Aorta (tissue), 5 donors: Measurements from ENCODE around the gene SMIM12. TPM values are rescaled to one million over a fixed set of nuclear protein-coding genes. Genes with fewer than 3 reads are reported as not detected.

Experiments used
- ATAC-seq: fragments of 200-7000 bp; cut with Tn5 transposase; one replicate; pipeline ENCODE4 v1.9.1; 2022; ENCODE audit warnings: moderate library complexity; ENCODE audit not compliant: low FRiP score
- DNase-seq, 2 donors: peaks; one replicate each; pipeline ENCODE4 v3.0.0-alpha.2; 2020
- H3K27ac ChIP-seq, 2 donors: one replicate each; pipeline ENCODE4 v1.5.1; 2013; ENCODE audit warnings: low read length in 2 of 2, mild to moderate bottlenecking in 2 of 2, moderate library complexity in 2 of 2, control low read depth in 1 of 2, inconsistent platforms in 1 of 2, low read depth in 1 of 2
- H3K27me3 ChIP-seq, 2 donors: one replicate each; pipeline ENCODE4 v1.6.1; 2013; ENCODE audit warnings: control low read depth in 1 of 2, low read length in 1 of 2, mild to moderate bottlenecking in 1 of 2, moderate library complexity in 1 of 2; ENCODE audit not compliant: insufficient read depth in 2 of 2, control insufficient read depth in 1 of 2
- H3K36me3 ChIP-seq, 2 donors: one replicate each; pipeline ENCODE4 v1.6.1; 2013; ENCODE audit warnings: control low read depth in 1 of 2, low read length in 1 of 2, mild to moderate bottlenecking in 1 of 2; ENCODE audit not compliant: insufficient read depth in 2 of 2, control insufficient read depth in 1 of 2
- H3K4me1 ChIP-seq, 2 donors: one replicate each; pipeline ENCODE4 v1.6.1; 2013; ENCODE audit warnings: low read length in 2 of 2, control low read depth in 1 of 2, mild to moderate bottlenecking in 1 of 2, moderate library complexity in 1 of 2; ENCODE audit not compliant: insufficient read depth in 2 of 2, control insufficient read depth in 1 of 2
- H3K4me3 ChIP-seq, 2 donors: one replicate each; pipeline ENCODE4 v1.5.1; 2013; ENCODE audit warnings: low read length in 2 of 2, control low read depth in 1 of 2, mild to moderate bottlenecking in 1 of 2
- H3K9me3 ChIP-seq: one replicate; pipeline ENCODE4 v1.6.1; 2013; ENCODE audit warnings: mild to moderate bottlenecking, low read length; ENCODE audit not compliant: control insufficient read depth
- WGBS, 2 donors: extraction: QIAGEN DNeasy Blood & Tissue Kit; methylation state at CpG; one replicate each; pipeline ENCODE4 v1.1.7; 2013; 5-methylcytosine and 5-hydroxymethylcytosine counted together
- intact Hi-C, 2 donors: fragments of 100-400 bp; cut with DNase I; formaldehyde crosslinking; loops; one replicate each; pipeline versions ENCODE4 v1.14.2 to v1.15.0; 2022
- polyA plus RNA-seq, 2 donors: library from polyadenylated mRNA; stranded (reverse); fragments of 200-250 nt; gene quantifications; one replicate each; pipeline ENCODE4 v1.2.3, GENCODE V29; 2013
- total RNA-seq, 2 donors: library from RNA; stranded (reverse); fragmentation: NEBNext Ultra II Directional; extraction: Animal tissue kit (Norgen Biotek cat#: 25700); gene quantifications; one replicate each; pipeline ENCODE4 v1.2.1, GENCODE V29; 2021
- donor health status: healthy with polysubstance abuse.
- donor health status: Bipolar disorder and iron deficiency.
- donor health status: DM: no; HTN: no; CAD: no.
- donor health status: DM: no; HTN: no; CAD: no.
- donor health status: DM: yes; HTN: yes; CAD: no.

The SMIM12 gene
- total and polyA plus RNA-seq, 4 donors = 38.1 to 58.8 (median 42.4) TPM

DNA sequence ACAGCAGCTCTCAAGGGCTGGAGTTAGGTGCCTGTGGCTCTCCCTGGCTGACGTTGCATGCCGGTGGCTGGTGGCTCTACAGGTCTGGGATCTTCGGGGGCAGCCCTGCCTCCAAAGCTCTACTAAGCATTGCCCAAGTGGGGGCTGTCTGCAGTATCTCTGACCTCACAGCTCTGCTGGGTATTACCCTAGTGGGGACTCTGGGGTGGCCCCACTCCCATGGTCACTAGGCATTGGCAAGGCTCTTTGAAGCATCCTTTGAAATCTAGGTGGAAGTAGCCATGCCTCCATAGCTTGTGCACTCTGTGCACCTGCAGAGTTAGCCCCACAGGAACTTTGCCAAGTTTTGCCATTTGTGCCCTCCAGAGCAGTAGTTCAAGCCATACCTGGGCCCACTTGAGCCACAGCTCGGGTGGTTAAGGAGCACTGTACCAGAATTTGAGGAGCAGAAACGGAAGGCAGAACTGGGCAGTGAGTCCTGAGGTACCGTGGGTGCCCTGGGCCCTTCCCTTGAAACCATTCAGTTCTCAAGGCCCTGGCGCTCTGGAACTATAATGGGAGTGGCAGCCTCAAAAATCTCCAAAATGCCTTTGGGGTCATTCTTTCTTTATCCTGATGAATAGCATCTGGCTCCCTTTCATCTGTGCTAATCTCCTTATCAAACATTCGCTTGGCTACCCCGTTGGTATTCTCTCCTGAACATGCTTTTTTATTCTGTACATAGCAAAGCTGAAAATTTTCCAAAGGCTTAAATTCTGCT lies 51.3 kb downstream of the SMIM12 start:
- peaks cover 0 to 3% of the 10 kb centered on the region in 2 donors for H3K4me1 ChIP-seq
- intact Hi-C loops = no loop called here
- no peaks in the 10 kb centered on the region for H3K27me3 ChIP-seq
- H3K4me3 ChIP-seq = no peak overlapping the region
- ATAC-seq (no peak), DNase-seq (no peak)
- H3K9me3 ChIP-seq = no peaks in the 10 kb centered on the region
- H3K36me3 ChIP-seq = no peaks in the 10 kb centered on the region
- WGBS, 2 donors = 73 to 81% methylated on average over 9 of the region's 9 CpGs
- H3K27ac ChIP-seq = no peak overlapping the region

DNA sequence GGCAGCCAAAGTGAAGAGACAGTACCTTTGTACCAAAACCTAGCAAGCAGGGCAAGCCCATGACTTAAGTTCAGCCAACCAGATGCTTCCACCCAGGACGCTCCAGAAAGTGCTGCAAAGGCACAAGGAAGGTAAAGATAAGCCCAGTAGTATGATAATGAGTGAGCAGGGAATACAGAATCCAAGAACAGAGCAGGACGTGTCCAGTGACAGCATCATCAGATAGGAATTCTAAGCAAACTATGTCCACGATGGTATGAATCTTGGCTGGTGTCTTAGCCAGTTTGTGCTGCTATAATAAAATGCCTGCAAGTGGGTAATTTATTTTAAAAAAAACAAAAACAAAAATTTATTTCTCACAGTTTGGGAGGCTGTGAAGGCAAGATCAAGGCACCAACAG lies 53.2 kb downstream of the SMIM12 start:
- no peaks in the 10 kb centered on the region for H3K9me3 ChIP-seq
- DNase-seq (no peak), ATAC-seq (no peak)
- intact Hi-C loops = no loop called here
- peaks cover 0 to 3% of the 10 kb centered on the region in 2 donors for H3K4me1 ChIP-seq
- no peak overlapping the region for H3K4me3 ChIP-seq
- H3K27ac ChIP-seq = no peak overlapping the region
- H3K27me3 ChIP-seq = no peaks in the 10 kb centered on the region
- no peaks in the 10 kb centered on the region for H3K36me3 ChIP-seq
- 18 to 19% methylated on average over 3 of the region's 3 CpGs for WGBS, 2 donors

- Histone ChIP-seq H3K4me1 (peaks cover 0 to 3% of the 10 kb centered on the region in 2 donors), H3K27ac (no peak overlapping the region), H3K4me3 (no peak overlapping the region), H3K36me3 (no peaks in the 10 kb centered on the region), H3K9me3 (no peaks in the 10 kb centered on the region), H3K27me3 (no peaks in the 10 kb centered on the region)
- ATAC-seq = no peak
- no peak for DNase-seq
- intact Hi-C loops = no loop called here
- 98 to 99% methylated on average over 3 of the region's 3 CpGs for WGBS, 2 donors
Observed at GRCh38 chr1:34803770-34804169, 55.8 kb downstream of the SMIM12 start.

Other genes with a start within 250 kb of the SMIM12 start
- not detected for gene GJB5, start 104.7 kb downstream of the SMIM12 start, total RNA-seq
- not detected for gene GJB5, start 104.7 kb downstream of the SMIM12 start, polyA plus RNA-seq
- not detected for gene GJB4, start 100.0 kb downstream of the SMIM12 start, total RNA-seq
- gene GJB4, start 100.0 kb downstream of the SMIM12 start, polyA plus RNA-seq = not detected
- under 1 TPM; 0.21 to 0.42 TPM for gene GJB3, start 78.5 kb downstream of the SMIM12 start, total RNA-seq
- 1 to 10 TPM in 1 of 2 donors, not detected in 1; 1.0 TPM for gene GJB3, start 78.5 kb downstream of the SMIM12 start, polyA plus RNA-seq
- 10 to 100 TPM; 45.4 to 49.2 TPM for gene GJA4, start 66.8 kb downstream of the SMIM12 start, total RNA-seq
- gene GJA4, start 66.8 kb downstream of the SMIM12 start, polyA plus RNA-seq = 10 to 100 TPM; 21.0 to 72.2 TPM
- under 1 TPM; 0.19 to 0.36 TPM for gene DLGAP3, start 69.9 kb upstream of the SMIM12 start, total RNA-seq
- gene DLGAP3, start 69.9 kb upstream of the SMIM12 start, polyA plus RNA-seq = under 1 TPM in 1 of 2 donors, not detected in 1; 0.10 TPM
- gene TMEM35B, start 125.6 kb upstream of the SMIM12 start, total RNA-seq = 10 to 100 TPM; 25.7 to 40.1 TPM
- 10 to 100 TPM; 32.2 to 53.1 TPM for gene TMEM35B, start 125.6 kb upstream of the SMIM12 start, polyA plus RNA-seq
- gene ZMYM6, start 172.2 kb upstream of the SMIM12 start, total RNA-seq = 10 to 100 TPM; 24.4 to 24.7 TPM
- gene ZMYM6, start 172.2 kb upstream of the SMIM12 start, polyA plus RNA-seq = 10 to 100 TPM; 10.5 to 14.9 TPM
- 10 to 100 TPM; 14.9 to 16.4 TPM for gene ZMYM1, start 219.6 kb upstream of the SMIM12 start, total RNA-seq
- gene ZMYM1, start 219.6 kb upstream of the SMIM12 start, polyA plus RNA-seq = 1 to 10 TPM; 4.5 to 5.8 TPM